ENCODE results near the gene THSD7B.
"Not testable (repeated sequence)": the region's sequence is repeated elsewhere in the genome, so short reads cannot be mapped to it uniquely, and the experiment has no call there.

THSD7B gene

DNA sequence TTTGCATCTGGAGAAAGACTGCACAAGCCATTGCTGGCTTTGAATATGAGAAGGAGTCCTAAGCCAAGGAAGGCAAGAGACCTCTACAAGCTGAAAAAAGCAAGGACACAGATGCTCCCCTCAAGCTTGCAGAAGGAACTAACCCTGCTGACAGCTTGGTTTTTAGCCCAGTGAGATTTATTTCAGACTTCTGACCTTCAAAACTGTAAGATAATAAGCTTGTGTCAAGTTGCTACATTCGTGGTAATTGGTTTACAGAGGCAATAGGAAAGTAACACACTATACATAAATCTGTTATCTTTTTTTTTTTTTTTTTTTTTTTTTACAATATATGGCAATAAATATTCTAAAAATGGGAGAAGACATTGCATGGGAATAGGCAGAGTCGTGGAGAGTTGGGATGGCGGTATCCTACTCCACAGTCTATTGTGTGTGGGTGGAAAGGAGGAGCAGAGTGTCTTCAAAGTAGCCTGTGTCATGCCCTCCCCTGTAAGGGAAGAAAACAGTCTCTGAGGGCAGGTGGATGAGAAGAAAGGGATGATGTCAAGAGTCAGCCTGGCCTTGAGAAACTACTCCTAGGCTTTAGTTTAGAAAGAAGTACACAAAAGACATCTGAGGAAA lies 196.9 kb downstream of the THSD7B start:
- DNase-seq: no peak

DNA sequence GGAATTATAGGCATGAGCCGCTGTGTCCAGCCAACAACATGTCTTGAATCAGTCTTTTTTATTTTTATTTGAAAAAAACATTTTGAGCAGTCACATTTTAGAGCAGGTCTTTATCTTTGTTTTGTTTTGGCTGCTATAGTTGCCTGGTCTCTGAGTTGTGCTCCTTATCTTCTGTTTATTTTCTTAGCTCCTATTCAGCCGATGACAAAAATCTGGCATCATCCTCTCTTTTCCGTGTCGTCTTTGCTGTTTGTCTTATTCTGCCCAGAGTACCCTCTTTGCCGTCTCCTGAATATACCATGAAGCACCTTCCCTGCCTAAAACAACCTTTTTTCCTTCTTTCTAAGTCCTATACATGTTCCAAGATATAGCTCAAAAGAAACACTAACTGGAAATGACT lies 201.1 kb downstream of the THSD7B start:
- no peak for DNase-seq

DNA sequence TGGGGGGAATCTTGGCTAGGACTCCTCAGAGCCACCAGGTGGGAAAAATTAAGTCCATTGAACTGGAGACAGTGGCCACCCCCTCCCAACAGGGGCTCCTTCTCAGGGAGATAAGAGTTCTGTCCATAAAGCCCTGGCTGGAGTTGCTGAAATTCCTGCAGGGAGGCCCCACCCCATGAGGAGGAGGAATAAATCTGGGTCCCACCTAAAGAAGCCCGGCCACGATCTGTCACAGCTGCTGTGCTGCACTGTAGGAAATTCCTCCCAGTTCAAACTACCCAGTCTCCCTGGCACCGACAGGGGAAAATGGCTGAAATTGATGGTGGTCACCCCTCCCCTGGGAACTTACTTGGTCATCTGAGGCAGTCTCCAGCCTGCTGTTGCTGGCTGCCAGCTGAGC lies 215.0 kb downstream of the THSD7B start:
- no peak for DNase-seq

DNA sequence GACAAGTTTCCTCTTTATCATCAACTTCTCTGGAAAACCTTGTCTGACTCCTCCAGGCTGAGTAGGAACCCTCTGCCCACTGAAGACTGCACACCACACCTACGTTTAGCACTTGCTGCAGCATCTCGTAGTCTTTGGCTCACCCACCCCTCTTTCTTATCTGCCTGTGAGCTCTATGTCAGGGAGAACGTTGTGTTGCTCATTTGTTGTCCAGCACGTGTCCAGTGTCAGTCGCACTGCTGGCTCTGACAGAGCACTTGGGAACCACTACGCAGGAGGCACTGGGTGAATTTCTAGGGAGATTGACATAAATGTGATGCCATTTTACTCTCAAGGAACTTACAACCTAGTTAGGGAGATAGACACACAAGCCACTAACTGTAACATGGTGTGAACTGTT lies 216.3 kb downstream of the THSD7B start:
- not testable (repeated sequence) for DNase-seq

DNA sequence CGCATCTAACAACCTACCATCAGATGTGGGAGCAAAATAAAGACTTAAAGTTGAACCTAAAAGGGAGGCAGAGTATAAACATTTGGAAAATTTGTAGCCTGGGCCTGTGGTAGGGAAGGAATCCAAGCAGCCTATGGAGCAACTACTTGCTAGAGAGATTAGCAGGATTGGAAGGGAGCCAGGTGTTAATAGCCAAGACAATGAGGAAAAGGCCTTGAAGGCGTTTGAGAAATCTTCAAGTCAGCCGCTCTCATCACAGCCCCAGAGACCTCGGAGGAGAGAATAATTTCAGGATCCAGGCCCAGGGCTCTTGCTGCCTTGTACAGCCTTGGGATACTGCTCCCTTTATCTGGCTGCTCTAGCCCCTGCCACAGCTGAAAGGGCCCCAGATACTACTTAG lies 219.7 kb downstream of the THSD7B start:
- no peak for DNase-seq

DNA sequence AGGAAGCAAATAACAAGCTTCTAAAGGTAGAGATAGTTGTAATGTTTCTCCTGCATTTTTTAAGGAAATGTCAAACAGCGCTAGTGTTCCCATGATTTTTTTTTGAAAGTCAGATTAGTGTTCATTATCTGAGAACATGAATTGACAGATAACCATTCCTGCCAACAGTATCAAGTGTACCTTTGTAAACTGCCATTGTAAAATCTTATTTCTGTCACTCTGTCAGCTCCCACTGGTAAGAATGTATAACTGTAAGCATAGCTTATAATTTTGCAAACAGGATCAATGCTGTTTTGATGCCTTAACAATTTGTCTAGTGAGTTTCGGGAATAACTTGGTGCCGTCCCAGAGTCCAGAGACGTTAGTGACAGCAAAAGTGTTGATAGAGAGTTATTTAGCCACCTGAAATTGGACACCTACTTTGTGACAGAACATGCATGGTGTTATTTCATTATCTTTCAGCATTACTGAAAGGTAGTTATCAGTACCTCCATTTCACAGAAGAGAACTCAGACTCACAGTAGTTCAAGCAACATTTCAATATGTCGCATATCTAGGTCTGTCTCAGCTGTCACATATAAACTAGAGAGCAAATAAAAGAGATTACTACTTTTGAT lies 221.4 kb downstream of the THSD7B start:
- DNase-seq: no peak

DNA sequence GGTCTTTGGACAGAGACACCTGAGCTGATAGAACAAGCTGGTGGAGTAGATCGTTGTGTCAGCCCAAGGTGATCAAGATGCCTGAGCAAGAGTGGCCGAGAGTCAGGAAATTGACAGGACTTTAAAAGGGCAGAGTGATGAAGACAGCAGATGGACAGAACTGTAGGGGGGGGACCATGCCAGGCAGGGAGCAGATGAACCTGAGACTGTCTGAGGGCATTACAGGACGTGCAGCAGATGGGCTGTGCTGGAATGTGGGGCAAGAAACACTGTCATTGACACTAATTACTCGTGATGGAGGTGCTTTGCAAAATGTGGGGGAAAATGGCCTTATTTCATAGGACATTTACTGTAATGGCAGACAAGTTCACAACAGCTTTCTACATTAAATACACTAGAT lies 225.0 kb downstream of the THSD7B start:
- DNase-seq: no peak

DNA sequence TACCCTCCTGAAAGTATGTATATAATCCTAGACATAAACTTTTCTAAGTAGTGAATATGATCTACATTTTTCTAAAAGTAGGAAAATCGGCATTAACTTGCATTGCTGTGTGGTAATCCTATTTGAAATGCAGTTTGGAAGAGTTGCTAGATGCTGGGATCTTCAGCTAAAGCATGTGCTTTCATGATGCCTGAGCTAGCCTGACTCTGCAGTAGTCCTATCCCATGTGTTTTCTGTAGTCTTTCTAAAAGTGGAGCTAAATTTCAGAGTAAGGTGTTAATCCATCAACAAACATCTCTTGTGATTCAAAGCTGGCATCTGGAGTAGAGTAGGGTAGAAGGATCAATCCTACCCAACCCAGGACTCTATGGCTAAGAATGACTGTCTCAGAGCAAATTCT lies 229.4 kb downstream of the THSD7B start:
- DNase-seq: no peak

DNA sequence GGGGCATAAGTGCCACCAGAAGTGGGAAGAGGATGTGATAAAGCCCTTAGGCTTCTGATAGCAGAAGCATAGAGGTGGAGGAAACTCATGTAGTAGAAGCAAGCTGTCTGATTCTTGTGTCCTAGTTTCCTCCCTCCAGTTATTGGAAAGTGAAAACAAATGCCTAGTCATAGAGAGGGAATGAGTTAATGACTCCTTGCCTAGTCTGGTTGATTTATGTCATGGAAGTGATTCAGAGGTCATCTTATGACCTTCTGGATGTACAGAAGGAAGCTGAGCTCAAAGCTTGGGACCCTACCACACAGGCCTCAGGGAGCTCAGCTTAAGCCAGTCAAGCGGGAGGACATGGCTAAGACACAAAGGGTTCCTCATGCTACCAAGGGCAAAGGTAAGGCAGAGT lies 232.2 kb downstream of the THSD7B start:
- no peak for DNase-seq

DNA sequence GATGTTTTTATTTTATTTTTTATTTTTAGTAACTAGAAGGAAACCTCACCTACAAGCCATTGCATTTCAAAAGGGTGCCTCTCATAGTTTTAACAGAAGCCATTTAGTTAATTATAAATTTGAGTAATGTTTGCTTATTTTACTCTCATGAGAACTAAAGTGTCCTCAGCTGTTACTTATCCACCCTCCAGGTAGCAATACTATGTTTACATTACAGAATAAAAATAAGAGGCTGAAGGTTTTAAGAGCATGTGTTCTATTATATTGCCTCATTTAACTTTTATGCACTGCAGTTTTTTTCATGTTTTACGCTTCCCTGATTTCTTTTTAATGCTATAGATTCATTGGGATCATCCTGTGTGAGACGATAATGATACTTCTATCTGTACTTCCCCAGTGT lies 235.5 kb downstream of the THSD7B start:
- DNase-seq: no peak

DNA sequence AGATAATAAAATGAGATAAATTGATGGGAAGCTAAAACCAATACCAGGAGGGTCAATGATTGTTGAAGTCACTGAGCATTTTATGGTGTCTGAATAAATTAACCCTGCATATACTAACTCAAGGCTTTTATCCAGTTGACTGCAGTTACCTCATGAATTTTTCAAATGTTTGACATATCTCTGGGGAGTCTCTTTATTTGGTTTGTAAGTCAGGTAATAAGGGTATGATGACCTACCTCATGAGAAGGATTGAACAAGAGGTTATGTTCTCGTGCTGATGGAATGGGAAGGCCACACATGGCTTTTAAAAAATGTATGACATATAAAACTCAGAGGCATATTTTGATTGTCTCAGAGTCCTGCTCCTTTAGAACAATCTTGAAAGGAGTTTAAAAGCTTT lies 237.6 kb downstream of the THSD7B start:
- no peak for DNase-seq

DNA sequence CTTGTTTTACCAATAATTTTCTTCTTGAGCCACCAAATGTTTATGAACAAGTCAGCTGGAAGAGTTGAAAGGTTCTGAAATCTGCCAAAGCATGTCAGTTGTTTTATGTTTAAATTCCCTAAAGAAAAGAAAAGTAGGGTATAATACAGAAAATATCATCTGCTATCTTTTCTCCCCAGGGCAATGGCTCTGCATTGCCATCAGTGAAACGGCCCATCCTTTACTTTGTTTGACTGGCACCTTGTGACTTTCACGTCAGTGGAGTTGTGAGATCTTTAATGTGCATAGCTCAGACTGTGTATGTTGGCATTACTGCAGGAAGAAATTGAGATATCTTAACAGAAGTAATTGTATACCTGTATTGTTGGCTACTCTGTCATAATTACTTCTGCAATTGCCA lies 239.9 kb downstream of the THSD7B start:
- DNase-seq: no peak

DNA sequence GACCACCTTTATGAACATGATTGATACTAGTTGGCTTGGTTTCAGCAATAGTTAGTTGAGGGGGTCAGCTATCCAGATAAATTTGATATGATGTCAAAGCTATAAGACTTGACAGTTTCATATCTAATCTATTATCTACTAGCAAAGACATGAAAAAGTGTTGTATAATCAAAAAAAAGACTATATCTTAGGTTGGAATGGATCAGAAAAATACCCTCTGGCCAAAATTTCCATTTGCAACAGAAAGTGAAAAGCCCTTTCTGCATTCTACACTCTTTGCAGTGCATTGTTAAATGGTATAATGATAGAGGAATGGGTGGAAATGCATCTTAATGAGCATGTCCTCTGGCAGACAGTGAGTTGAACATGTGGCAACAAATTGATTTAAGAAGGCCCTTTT lies 242.6 kb downstream of the THSD7B start:
- no peak for DNase-seq

DNA sequence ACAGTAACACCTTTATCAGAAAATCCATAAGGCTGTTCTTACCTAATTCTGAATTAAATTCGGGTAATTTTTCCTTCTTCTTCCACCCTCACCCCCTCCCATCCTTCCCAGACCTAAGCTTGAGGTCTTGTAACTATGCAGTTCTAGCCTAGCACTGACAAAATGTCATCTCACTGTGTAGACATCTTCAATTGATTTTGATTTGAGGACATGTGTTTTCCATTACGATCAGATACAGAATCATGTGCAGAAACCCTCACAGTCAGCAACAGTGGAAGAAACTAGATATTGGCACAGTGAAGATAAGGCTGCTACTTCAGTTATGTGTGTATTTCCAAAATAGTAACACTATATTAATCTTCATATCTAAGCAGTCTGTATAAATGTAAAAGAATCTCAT lies 244.6 kb downstream of the THSD7B start:
- no peak for DNase-seq

DNA sequence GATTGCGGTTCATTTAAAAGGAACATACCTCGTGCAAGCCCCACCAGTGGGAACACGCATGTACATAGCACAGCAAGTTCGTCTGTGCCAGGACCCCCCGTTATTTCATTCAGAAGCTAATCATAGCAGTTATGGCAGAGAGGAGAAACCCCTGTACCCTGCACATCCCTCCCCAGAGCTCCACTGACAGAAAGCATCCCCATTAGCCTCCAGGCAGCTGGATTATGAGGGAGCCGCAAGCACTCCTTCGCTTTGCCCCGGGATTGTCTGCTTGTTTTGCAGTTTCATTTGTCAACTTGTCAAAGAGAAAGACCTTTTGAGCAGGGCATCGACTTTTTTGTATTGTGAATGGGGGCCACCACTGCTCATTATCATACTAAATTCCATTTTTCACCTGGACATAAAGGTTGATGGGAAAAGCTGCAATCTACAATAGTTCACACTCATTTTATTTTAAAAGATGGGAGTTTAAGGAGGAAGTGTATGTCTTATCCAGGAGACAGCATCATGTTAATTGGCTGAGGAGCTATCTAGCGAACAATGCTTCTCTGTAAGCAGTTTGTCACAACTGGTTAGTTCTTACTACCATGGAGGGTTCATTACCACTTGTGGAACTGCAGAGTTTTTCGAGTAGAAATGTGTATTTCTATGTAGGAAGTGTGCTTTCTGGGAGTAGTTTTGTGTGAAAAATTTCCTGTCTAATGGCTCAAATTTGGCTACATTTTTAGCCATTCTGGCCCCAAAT lies 255.3 kb downstream of the THSD7B start:
- no peak for DNase-seq

DNA sequence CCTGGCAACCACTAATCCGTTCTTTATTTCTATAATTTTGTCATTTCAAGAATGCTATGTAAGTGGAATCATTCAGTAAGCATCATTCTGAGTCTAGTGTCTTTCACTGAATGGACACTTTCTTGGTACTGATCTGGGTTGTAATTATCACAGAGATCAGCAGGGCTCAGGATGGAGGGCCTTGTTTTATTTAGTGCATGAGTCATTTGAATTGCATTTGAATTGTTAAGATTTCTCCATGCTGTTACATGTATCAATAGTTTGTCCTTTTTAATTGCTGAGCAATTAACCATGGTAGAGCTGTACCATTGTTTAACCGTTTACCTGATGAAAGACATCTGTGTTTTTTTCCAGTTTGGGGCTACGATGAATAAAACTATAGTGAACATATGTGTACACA lies 256.4 kb downstream of the THSD7B start:
- no peak for DNase-seq

DNA sequence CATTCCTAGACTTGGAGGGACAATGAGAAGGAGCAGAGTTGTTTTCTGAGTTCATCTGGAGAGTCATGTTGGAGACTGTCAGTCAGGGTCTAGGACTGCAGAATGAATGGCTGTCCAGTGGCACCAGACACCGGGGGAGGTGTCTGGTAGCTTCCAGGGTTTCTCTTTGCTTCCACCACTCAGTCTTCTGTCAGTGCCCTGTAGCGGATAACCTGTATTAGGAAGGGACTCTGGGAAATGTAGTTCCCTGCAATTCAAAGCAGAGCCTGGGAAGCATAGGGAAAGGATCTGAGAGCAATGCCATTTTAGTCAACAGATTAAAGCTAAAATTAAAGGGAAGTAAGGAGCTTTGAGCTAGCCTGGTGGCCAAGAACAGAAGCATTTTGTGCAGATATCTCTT lies 257.9 kb downstream of the THSD7B start:
- no peak for DNase-seq

DNA sequence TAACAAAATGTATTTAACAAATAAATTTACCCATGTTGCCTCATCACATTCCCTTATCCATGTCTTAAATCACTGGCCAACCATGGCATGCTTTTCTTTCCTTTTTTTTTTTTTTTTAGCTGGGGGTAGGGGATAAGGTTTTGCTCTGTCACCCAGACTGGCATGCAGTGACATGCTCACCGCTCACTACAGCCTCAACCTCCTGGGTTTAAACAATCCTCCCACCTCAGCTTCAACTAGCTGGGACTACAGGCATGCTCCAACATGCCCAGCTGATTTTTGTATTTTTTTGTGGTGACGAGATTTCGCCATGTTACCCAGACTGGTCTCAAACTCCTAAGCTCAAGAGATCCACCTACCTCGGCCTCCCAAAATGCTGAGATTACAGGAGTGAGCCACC lies 266.4 kb downstream of the THSD7B start:
- no peak for DNase-seq

DNA sequence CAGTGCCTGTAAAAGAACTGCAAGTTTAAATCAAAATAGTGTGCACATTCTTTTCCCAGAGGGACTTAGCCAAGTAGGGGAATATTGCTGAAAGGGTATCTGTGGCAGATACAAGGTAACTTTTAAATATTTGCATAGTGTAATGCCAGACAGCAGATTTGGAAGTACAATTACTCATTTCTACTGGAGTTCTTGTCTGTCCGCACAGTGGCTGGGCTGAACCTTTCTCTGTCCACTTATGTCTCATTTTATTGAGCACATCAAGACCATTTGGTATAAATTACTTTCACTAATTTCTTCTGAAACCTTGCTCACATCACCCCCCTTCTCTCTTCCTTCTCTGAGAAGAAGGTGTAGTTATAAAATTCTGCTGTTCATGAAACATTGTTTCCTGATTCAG lies 271.3 kb downstream of the THSD7B start:
- no peak for DNase-seq

DNA sequence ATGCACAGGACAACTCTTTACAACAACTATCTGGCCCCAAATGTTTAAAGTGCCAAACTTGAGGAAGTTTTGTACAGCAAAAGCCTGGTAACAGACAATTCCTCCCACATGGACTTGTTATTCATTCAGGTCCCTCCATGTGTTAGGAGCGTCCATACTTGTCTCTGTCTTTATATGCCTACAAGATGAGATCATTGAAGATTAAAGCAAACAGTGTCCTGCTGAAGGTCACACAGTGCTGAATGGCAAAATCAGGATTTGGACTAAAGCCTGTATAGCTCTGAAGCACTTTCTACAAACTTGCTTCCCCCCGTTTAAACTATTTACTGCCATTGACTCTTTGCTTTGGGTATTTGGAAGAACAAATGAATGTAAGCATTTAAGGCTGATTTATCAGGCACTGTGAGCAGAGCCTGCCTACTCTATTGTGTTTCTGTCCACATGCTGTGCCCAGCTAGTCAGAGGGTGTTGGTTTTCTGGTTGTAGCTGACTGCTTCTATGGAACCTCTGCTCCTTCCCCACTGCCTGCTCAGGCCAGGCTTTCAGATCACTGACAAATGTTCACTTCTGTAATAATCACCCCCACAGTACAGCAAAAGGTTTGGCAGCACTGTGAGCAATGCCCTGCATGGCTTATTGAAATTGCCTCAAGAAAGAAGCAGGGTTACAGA lies 274.3 kb downstream of the THSD7B start:
- DNase-seq: no peak

DNA sequence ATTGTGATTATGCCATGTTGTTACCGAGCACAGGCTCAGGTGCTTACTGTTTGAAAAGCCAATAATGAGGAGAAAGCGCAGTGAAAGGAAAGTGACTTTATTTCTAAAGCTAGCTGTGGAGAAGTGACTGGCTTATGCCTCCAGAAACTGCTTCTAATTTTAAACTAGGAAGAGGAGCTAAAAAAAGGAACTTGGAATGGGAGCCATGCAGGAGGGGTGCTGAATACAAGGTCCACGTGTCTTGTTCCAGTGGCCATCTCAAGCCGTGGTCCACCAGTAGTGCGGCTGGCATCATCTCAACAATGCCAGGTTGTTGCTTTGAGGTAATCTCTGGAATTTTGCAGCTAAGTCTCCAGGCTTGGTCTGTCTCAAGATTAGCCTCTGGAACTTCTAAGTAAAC lies 282.0 kb downstream of the THSD7B start:
- DNase-seq: no peak

DNA sequence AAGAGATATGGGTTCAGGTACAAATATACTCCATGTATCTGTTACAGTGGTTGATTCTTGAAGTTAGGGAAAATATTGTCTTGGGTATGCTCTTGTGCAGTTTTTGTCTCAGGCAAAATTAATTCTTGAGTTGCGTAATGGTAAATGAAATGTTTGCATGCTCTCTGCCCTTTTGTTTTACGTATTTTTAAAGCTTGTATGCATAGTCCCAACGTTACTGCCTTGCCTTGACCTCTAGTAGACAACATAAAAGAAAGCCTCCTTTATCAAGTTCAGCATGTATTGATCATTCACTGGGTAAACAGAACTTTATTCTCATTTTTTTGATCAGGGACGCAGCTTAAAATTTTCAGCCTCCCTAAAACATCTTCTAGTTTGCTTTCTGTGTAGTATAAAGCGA lies 283.1 kb downstream of the THSD7B start:
- no peak for DNase-seq

DNA sequence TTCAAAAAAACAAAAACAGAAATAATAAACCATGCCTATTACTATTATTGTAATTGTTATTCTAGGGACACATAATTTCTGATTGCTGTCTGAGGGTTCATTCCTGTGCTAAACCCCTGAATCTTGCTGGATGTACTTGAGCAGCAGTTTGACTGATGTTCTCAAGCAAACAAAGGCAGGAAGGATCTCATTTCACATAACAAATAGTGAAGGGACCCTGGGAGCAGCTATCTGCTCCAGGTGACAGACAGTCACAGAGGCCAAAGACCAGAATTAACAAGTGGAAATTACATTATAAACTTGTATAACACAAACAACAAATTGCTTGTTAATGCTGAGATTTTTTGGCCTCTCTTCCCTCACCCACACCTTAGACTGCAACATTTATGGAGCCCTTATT lies 284.2 kb downstream of the THSD7B start:
- DNase-seq: no peak

DNA sequence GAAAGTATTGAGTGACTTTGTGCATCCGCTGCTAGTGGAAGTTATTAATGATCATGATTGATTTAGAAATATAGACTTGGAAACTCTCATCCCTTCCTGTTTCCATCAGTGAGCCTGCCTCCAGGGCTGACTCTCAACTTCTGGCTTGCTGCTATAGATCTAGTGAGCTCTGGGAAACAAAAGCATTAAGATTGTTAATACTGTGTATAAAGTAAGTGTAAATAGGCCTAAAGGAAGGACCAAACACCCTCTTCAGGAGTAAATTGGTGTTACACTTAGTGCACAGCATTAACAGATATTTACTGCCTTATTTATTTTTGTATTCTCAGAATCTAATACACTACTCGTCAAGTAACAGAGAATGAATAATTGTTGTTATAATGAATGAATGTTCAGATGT lies 285.6 kb downstream of the THSD7B start:
- no peak for DNase-seq
